HEK293 (cell line): ENCODE measurements around the gene CUL7.
A peak's percentile ranks its signal among the peaks of the same experiment; 100 is the strongest.

Source experiments
- CTCF ChIA-PET: fragments of 350-600 bp; formaldehyde crosslinking; extraction: SDS; loops from one replicate; lab custom pipeline; 2021; ENCODE audit warnings: antibody characterized with exemption; lab: Yijun Ruan, JAX
- POLR2A ChIA-PET: fragments of 300-600 bp; formaldehyde crosslinking; extraction: SDS; loops from one replicate; lab custom pipeline; 2020; ENCODE audit warnings: antibody characterized with exemption, inconsistent platforms; lab: Yijun Ruan, JAX
- H3K27ac ChIP-seq: fragments of 200-500 bp; sonication (Bioruptor generic); 2 replicates; pipeline ENCODE4 v1.5.1; 2014; ENCODE audit warnings: low read depth, low read length, control low read depth, inconsistent platforms; ENCODE audit errors: extremely low read depth
- H3K36me3 ChIP-seq, 2 experiments: fragments of 200-500 bp in 1 of 2; sonication (Bioruptor generic) in 1 of 2; 1 replicate in 1 of 2; 2 replicates in 1 of 2; pipeline ENCODE4 v1.5.1; 2014 to 2017; ENCODE audit warnings: inconsistent platforms in 2 of 2, low read length in 2 of 2; ENCODE audit not compliant: control insufficient read depth in 2 of 2, insufficient read depth in 1 of 2
- H3K4me1 ChIP-seq: fragments of 200-500 bp; sonication (Bioruptor generic); 2 replicates; pipeline ENCODE4 v1.5.1; 2014; ENCODE audit warnings: mild to moderate bottlenecking, low read length, inconsistent platforms; ENCODE audit not compliant: control insufficient read depth, insufficient read depth
- H3K4me3 ChIP-seq: 2 replicates; pipeline ENCODE4 v1.5.1; 2011; ENCODE audit warnings: low read depth, mild to moderate bottlenecking, control low read depth, low read length, moderate library complexity
- H3K9me3 ChIP-seq: fragments of 200-500 bp; sonication (Bioruptor generic); 2 replicates; pipeline ENCODE4 v1.5.1; 2014; ENCODE audit warnings: low read depth, low read length, inconsistent platforms; ENCODE audit not compliant: control insufficient read depth, insufficient read depth
- ELK4 ChIP-seq: IDR thresholded peaks from 2 replicates; pipeline ENCODE4 v1.6.1; 2011; ENCODE audit warnings: mild to moderate bottlenecking, low read depth, low read length, borderline replicate concordance
- GLI2 ChIP-seq: fragments of 450-650 bp; formaldehyde crosslinking; IDR thresholded peaks from 2 replicates; pipeline ENCODE4; 2017; ENCODE audit warnings: missing biosample characterization, missing genetic modification characterization, low read depth, borderline replicate concordance
- HIC1 ChIP-seq: fragments of 450-650 bp; formaldehyde crosslinking; IDR thresholded peaks from 2 replicates; pipeline ENCODE4 v1.5.1; 2016; ENCODE audit warnings: missing biosample characterization, missing genetic modification characterization
- HOXA7 ChIP-seq: sonication (generic); formaldehyde crosslinking; IDR thresholded peaks from 2 replicates; pipeline ENCODE4 v1.8.1; 2022; ENCODE audit warnings: missing genetic modification reagents, borderline replicate concordance
- KLF10 ChIP-seq: fragments of 450-650 bp; IDR thresholded peaks from 2 replicates; pipeline ENCODE4 v1.5.1; 2018; ENCODE audit warnings: missing biosample characterization, mild to moderate bottlenecking, missing genetic modification characterization
- KLF9 ChIP-seq: fragments of 450-650 bp; formaldehyde crosslinking; IDR thresholded peaks from 2 replicates; pipeline ENCODE4 v1.5.1; 2016; ENCODE audit warnings: missing biosample characterization, missing genetic modification characterization, low read depth
- REPIN1 ChIP-seq: fragments of 450-650 bp; formaldehyde crosslinking; IDR thresholded peaks from 2 replicates; pipeline ENCODE4 v1.5.1; 2017; ENCODE audit warnings: missing biosample characterization, missing genetic modification characterization, low read depth
- ZBTB1 ChIP-seq: fragments of 450-650 bp; formaldehyde crosslinking; IDR thresholded peaks from 2 replicates; pipeline ENCODE4 v1.5.1; 2016; ENCODE audit warnings: missing biosample characterization, missing genetic modification characterization
- ZEB2 ChIP-seq: fragments of 450-650 bp; formaldehyde crosslinking; IDR thresholded peaks from 2 replicates; pipeline ENCODE4 v1.5.1; 2016; ENCODE audit warnings: missing biosample characterization, missing genetic modification characterization
- ZIC2 ChIP-seq: fragments of 450-650 bp; formaldehyde crosslinking; IDR thresholded peaks from 2 replicates; pipeline ENCODE4 v1.5.1; 2016; ENCODE audit warnings: missing biosample characterization, missing genetic modification characterization
- ZNF140 ChIP-seq: fragments of 450-650 bp; formaldehyde crosslinking; IDR thresholded peaks from 2 replicates; pipeline ENCODE4 v1.5.1; 2016; ENCODE audit warnings: missing biosample characterization, missing genetic modification characterization
- ZNF175 ChIP-seq: fragments of 450-650 bp; formaldehyde crosslinking; IDR thresholded peaks from 2 replicates; pipeline ENCODE4 v1.5.1; 2016; ENCODE audit warnings: missing biosample characterization, missing genetic modification characterization
- ZNF211 ChIP-seq: fragments of 450-650 bp; formaldehyde crosslinking; IDR thresholded peaks from 2 replicates; pipeline ENCODE4 v1.5.1; 2016; ENCODE audit warnings: low read depth, missing biosample characterization, missing genetic modification characterization
- ZNF404 ChIP-seq: fragments of 450-650 bp; formaldehyde crosslinking; IDR thresholded peaks from 2 replicates; pipeline ENCODE4 v1.5.1; 2017; ENCODE audit warnings: missing biosample characterization, missing genetic modification characterization
- ZNF433 ChIP-seq: fragments of 450-650 bp; formaldehyde crosslinking; IDR thresholded peaks from 2 replicates; pipeline ENCODE4 v1.5.1; 2016; ENCODE audit warnings: missing biosample characterization, missing genetic modification characterization, low read depth
- ZNF707 ChIP-seq: fragments of 450-650 bp; formaldehyde crosslinking; IDR thresholded peaks from 2 replicates; pipeline ENCODE4 v1.5.1; 2016; ENCODE audit warnings: missing biosample characterization, missing genetic modification characterization
- ZNF747 ChIP-seq: fragments of 450-650 bp; formaldehyde crosslinking; IDR thresholded peaks from 2 replicates; pipeline ENCODE4 v1.5.1; 2016; ENCODE audit warnings: missing biosample characterization, missing genetic modification characterization
- ZSCAN18 ChIP-seq: fragments of 450-650 bp; formaldehyde crosslinking; IDR thresholded peaks from 2 replicates; pipeline ENCODE4 v1.5.1; 2016; ENCODE audit warnings: missing biosample characterization, missing genetic modification characterization
- TF ChIP-seq, protein P1 (sequence below): fragments of 450-650 bp; formaldehyde crosslinking; IDR thresholded peaks from 2 replicates; pipeline ENCODE4 v1.5.1; 2016; ENCODE audit warnings: missing biosample characterization, missing genetic modification characterization
- TF ChIP-seq, protein P2 (sequence below): fragments of 450-650 bp; formaldehyde crosslinking; IDR thresholded peaks from 2 replicates; pipeline ENCODE4 v1.5.1; 2016; ENCODE audit warnings: missing biosample characterization, missing genetic modification characterization

CUL7 gene

GRCh38 chr6:43052225-43052841 lies 1.3 kb downstream of the CUL7 start:
- H3K36me3 ChIP-seq: peaks cover 19 to 74% of the 10 kb centered on the region in 2 experiments; a peak in 2 of 3 replicates
- ChIA-PET CTCF (interaction anchor here (0.7 to 2.0 kb wide), 4 partner anchors 13 to 364 kb away, joined by 3 to 7 read pairs (median 4); no protein-coding TSS in a partner anchor), POLR2A (interaction anchor here (3.4 kb wide), 1 partner anchor 39 kb away, joined by 14 read pairs; the partner anchor contains the start of genes KLHDC3 and MEA1)
- peaks cover 4% of the 10 kb centered on the region for H3K4me1 ChIP-seq
- TF ChIP-seq KLF10 (no peak), HIC1 (tag by site-specific recombination) (0 out of 2 replicates have a peak, but pooled peaks have one; percentile 31)
- H3K27ac ChIP-seq: peak overlapping the region; percentile 85; the same call in 1 of the 2 replicates
- no peak overlapping the region for H3K4me3 ChIP-seq
- H3K9me3 ChIP-seq: no peaks in the 10 kb centered on the region

- peaks cover 4% of the 10 kb centered on the region for H3K4me1 ChIP-seq
- ChIA-PET POLR2A (interaction anchor here (0.9 to 3.4 kb wide), 5 partner anchors 9 to 37 kb away, joined by 3 to 14 read pairs (median 5); partner anchors contain the start of genes KLC4, KLHDC3, MEA1 and MRPL2), CTCF (interaction anchor here (0.6 to 2.0 kb wide), 3 partner anchors 13 to 93 kb away, joined by 3 to 7 read pairs (median 3); no protein-coding TSS in a partner anchor)
- H3K4me3 ChIP-seq: no peak overlapping the region
- no peak overlapping the region for H3K27ac ChIP-seq
- TF ChIP-seq ZNF433 (no peak), ZNF707 (tag by site-specific recombination) (no peak), ZBTB1 (tag by site-specific recombination) (no peak), ZNF404 (tag by site-specific recombination) (no peak), KLF9 (tag by site-specific recombination) (no peak), REPIN1 (tag by site-specific recombination) (no peak), ELK4 (no peak), ZSCAN18 (tag by site-specific recombination) (no peak), ZNF747 (no peak), ZNF175 (tag by site-specific recombination) (no peak), ZNF140 (tag by site-specific recombination) (no peak), ZEB2 (no peak), GLI2 (tag by site-specific recombination) (no peak), ZIC2 (tag by site-specific recombination) (no peak), HOXA7 (CRISPR knock-in tag) (no peak), ZNF211 (no peak)
- TF ChIP-seq, protein P1, sequence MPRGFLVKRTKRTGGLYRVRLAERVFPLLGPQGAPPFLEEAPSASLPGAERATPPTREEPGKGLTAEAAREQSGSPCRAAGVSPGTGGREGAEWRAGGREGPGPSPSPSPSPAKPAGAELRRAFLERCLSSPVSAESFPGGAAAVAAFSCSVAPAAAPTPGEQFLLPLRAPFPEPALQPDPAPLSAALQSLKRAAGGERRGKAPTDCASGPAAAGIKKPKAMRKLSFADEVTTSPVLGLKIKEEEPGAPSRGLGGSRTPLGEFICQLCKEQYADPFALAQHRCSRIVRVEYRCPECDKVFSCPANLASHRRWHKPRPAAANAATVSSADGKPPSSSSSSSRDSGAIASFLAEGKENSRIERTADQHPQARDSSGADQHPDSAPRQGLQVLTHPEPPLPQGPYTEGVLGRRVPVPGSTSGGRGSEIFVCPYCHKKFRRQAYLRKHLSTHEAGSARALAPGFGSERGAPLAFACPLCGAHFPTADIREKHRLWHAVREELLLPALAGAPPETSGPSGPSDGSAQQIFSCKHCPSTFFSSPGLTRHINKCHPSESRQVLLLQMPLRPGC (tag by site-specific recombination): no peak
- TF ChIP-seq, protein P2, sequence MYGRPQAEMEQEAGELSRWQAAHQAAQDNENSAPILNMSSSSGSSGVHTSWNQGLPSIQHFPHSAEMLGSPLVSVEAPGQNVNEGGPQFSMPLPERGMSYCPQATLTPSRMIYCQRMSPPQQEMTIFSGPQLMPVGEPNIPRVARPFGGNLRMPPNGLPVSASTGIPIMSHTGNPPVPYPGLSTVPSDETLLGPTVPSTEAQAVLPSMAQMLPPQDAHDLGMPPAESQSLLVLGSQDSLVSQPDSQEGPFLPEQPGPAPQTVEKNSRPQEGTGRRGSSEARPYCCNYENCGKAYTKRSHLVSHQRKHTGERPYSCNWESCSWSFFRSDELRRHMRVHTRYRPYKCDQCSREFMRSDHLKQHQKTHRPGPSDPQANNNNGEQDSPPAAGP: no peak
- H3K36me3 ChIP-seq: peaks cover 13 to 78% of the 10 kb centered on the region in 2 experiments; a peak in 2 of 3 replicates
- no peaks in the 10 kb centered on the region for H3K9me3 ChIP-seq
Measured at GRCh38 chr6:43050981-43051380, 2.7 kb downstream of the CUL7 start.
